ENCODE data around the gene GK.

GRCh38 chrX:30715976-30716375 lies 62.8 kb downstream of the GK start:
- TF ChIP-seq CTCF (IDR thresholded peaks at IDR 0.05) (no peak), POLR2A (IDR thresholded peaks at IDR 0.05) (no peak)

Data from uterus (tissue), 2 donors.